Ecto neural progenitor cell (in vitro differentiated cells): ENCODE measurements around the gene EEF1A2.
A peak's percentile ranks its signal among the peaks of the same experiment; 100 is the strongest.
"Not testable (repeated sequence)": the region's sequence is repeated elsewhere in the genome, so short reads cannot be mapped to it uniquely, and the experiment has no call there.

ENCODE experiments used
- DNase-seq: peaks from one replicate; pipeline ENCODE4 v3.0.0-alpha.2; 2018; ENCODE audit warnings: low spot score

Gene EEF1A2

GRCh38 chr20:63487116-63487764, 11.6 kb downstream of the EEF1A2 start:
- DNase-seq = no peak

GRCh38 chr20:63486300-63486855, 12.5 kb downstream of the EEF1A2 start:
- DNase-seq = peak; percentile 46

DNA sequence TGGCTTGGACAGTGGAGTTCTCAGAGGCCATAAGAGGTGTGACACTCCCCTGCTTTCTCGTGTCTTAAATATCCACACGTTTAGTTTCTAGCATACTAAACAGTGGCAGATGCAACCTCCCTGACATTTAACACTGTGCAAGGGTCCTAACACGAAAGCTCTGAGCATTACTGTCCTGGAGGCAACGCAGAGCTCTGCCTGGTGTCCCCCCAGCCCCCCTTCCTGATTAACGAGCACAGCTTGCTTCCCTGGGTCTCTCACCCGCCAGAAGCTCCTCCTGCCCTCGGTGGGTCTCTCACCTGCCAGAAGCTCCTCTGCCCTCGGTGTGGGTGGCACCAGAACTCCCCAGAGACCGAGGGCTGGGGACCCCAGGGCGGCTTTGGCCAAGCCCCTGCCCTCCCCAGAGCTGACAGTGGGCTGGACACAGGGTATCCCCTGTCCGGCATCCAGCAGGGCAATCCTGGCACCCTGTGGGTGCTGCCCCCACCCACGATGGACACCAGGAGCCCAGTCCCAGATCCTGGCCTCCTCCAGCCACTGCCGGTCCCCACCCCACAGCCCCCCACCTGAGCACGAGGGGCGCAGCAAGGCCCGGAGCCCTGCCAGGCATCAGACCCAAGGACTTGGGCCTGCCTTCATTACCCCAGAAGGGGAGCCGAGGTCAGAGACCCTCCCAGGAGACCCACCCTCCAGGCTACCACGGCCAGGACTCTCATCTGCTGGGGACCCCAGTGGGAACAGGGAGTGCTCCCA, 14.1 kb downstream of the EEF1A2 start:
- no peak for DNase-seq

DNA sequence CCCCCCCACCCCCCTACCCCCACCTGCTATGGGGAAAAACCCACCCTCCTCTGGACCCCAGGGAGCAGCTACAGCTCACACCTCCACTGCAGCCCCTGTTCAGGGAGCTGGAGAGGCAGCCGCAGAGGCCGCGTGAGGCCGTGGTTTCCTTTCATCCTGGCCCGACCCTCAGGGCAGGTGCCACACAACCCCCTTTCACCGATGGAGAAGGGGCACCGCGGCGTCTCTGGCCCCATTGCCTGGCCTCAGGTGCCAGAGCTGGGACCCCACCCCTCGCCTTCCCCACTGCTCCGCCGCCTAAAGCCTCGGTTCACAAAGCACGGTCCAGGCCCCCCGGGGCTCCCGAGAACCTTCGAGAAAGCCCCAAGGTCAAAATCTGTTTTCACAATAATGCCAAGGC, 14.6 kb downstream of the EEF1A2 start:
- DNase-seq = no peak

DNA sequence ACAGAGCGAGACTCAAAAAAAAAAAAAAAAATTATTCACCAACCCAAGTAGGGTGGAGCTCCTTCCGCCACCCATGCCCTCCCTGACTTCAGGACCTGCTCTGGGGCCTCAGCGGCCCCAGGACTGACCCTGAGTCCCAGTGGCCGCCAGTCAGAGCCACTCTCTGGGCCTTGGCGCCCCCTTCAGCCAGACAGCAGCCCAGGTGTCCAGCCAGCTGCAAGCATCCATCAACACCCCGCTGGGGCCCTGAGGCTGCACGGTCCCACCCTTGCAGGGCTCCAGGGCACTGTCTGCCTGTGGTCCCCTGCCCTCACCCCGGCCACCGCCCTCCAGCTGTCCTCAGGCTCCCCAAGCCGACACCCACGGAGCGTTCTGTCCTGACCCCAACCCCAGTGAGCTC, 15.0 kb downstream of the EEF1A2 start:
- no peak for DNase-seq

GRCh38 chr20:63482021-63482587, 16.8 kb downstream of the EEF1A2 start:
- DNase-seq = no peak

DNA sequence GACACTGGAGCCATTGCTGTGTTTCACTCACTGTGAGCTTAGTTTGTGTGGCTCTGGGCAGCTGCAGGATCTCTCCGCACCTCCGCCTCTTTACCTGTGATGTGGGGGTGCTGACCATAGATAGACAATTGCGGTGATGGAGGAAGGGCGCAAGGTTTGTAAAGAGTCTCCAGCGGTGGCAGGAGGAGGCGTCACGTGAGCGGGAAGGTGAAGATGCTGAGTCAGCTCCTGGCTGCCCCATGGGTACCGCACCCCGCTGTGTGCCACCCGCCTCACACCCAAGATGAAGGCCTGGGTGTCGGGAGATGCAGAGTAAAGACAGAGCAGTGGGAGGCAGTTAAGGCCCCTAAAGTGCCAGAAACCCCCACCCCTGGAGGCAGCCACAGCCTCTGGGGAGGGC, 17.4 kb downstream of the EEF1A2 start:
- no peak for DNase-seq

GRCh38 chr20:63479695-63480419, 19.0 kb downstream of the EEF1A2 start:
- not testable (repeated sequence) for DNase-seq

- DNase-seq = no peak
Measured at GRCh38 chr20:63478346-63479302, 20.3 kb downstream of the EEF1A2 start.

DNA sequence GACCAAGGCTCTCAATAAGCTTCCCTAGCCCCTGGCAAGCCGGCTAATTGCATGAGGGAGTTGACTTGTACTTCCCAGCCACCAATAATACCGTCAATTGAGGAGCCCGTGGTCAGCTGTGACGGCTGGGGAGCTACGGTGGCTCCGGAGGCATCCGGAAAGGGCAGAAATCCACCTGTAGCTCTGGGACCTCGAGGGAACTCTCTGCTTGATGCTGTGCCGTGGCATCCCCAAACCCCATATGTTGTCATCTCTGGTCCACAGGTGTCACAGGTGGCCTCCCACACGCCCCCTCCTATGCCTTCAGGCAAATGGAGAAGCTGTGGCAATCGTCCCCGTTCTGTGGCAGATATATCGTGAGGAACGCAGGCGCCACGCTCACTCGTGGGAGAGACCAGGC, 20.9 kb downstream of the EEF1A2 start:
- DNase-seq = no peak

GRCh38 chr20:63477061-63477616, 21.7 kb downstream of the EEF1A2 start:
- no peak for DNase-seq

DNA sequence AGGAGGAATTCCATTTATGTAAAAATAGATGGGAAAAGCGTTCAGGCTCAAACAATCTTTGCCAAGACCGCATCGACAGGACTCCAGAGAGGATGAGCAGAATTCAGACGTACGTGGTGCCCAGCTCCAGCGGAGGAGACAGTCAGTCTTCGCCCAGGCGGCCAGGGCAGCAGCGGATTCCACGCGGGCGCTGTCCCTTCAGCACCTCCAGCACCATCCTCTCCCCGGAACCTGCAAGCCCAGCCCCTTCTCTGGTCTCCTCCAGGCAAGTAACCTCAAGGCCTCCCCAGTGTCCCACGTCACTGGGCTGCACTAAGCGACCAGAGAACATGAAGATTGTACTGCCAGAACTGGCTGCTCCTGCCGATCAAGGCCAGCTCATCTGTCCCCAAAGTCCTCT, 23.7 kb downstream of the EEF1A2 start:
- DNase-seq = peak; percentile 79

- DNase-seq = no peak
Measured at GRCh38 chr20:63473555-63474449, 25.1 kb downstream of the EEF1A2 start.

GRCh38 chr20:63472862-63473390, 26.0 kb downstream of the EEF1A2 start:
- DNase-seq = no peak

- DNase-seq = peak; percentile 70
Measured at GRCh38 chr20:63471981-63472831, 26.7 kb downstream of the EEF1A2 start, which contains the start of gene KCNQ2. TSS of gene KCNQ2 (minus strand) at chr20:63472655. CDS start at chr20:63472463, 192 bp downstream.

DNA sequence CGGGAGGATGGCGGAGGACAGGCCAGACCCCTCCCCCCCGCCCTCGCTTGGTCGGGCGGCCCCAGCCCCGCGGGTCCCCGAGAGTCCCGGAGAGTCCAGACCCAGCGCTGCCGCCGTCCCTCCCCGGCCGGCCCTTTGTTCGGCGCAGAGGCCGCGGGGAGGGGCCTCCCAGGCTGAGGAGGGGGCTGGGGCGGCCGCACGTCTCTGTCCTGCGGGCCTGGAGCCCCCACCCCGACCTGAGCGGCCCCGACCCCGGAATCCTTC, 27.2 kb downstream of the EEF1A2 start:
- DNase-seq = no peak

DNA sequence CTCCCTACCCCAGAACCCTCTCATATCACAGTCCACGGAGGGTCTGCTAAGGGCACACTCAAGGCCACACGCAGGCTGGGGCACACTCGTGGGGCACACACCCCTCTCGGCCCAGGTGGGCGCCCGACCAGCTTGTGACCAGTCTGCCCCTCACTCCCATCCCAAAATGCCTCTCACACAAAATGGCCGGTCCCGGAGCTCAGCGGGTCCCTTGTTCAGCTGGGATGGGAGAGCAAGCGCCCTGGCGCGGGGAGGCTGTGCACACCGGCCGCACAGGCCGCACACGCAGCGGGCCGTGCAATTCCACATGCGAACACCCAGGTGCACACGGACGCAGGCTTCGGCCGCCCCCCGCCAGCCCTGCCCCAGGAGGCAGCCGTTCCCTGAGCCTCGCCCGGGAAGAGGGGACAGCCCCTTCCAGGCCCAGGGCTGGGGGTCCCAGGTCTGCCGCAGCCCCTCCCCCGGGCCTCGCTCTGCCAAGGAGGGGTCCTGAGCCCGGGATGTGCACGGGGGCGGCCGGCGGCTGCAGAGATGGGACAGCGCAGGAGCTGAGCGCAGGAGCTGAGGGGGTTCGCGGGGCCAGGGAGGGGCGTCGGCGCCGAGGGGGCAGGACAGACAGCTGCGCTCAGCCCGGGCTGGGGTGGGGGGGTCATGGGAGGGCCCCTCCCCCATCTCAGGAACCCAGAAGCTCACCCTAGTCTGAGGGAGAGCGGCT, 27.7 kb downstream of the EEF1A2 start:
- no peak for DNase-seq

- no peak for DNase-seq
Measured at GRCh38 chr20:63470410-63470809, 28.5 kb downstream of the EEF1A2 start.
